Left ventricle myocardium inferior (tissue), 1 donor: ENCODE data around the gene ACTL7B. TPM values are rescaled to one million over a fixed set of nuclear protein-coding genes. Genes with fewer than 3 reads are reported as not detected.

Source experiments
- DNase-seq: peaks from one replicate; pipeline ENCODE4 v3.0.0-alpha.2; 2020
- H3K27ac ChIP-seq: fragments of 200-600 bp; replicated peaks from 2 replicates; pipeline ENCODE4 v1.8.0; 2021
- H3K27me3 ChIP-seq: fragments of 200-600 bp; 2 replicates; pipeline ENCODE4 v1.8.0; 2021; ENCODE audit warnings: low read depth
- H3K36me3 ChIP-seq: fragments of 200-600 bp; 2 replicates; pipeline ENCODE4 v1.8.0; 2021
- H3K4me1 ChIP-seq: fragments of 200-600 bp; 2 replicates; pipeline ENCODE4 v1.8.0; 2021
- H3K4me3 ChIP-seq: fragments of 200-600 bp; 2 replicates; pipeline ENCODE4 v1.8.0; 2021; ENCODE audit warnings: mild to moderate bottlenecking, moderate library complexity
- H3K9me3 ChIP-seq: fragments of 200-600 bp; replicated peaks from 2 replicates; pipeline ENCODE4 v1.8.0; 2021
- CTCF ChIP-seq: fragments of 200-600 bp; IDR thresholded peaks from 2 replicates; pipeline ENCODE4 v1.8.0; 2021; ENCODE audit warnings: antibody characterized with exemption, mild to moderate bottlenecking, borderline replicate concordance
- intact Hi-C: fragments of 100-400 bp; cut with micrococcal nuclease; formaldehyde crosslinking; loops from one replicate; pipeline ENCODE4 v1.11.0; 2022
- total RNA-seq: library from RNA; stranded (reverse); fragmentation: NEBNext Ultra II Directional; extraction: Animal tissue kit (Norgen Biotek cat#: 25700); gene quantifications from one replicate; pipeline ENCODE4 v1.2.1, GENCODE V29; 2021
- donor health status: DM: no; HTN: yes; CAD: no; lungs with severe emphysema.

Gene ACTL7B
- total RNA-seq, 1 donor from 2014 or later: not detected

DNA sequence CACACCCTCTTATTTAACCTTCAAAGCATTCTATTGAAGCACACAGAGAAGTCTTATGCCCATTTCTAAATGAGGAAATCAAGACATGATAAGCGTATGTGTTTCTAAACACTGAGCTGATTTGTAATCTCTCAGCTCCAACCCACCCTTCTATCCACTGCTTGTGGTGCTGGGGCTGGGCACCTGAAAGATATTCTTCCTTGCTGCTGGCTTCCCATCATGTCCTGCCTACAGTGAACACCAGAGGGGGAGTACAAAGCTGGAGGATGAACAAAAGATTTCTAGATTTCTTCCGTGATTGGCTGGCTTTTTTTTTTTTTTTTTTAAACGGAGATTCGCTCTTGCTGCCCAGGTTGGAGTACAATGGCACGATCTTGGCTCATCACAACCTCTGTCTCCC lies 20.6 kb upstream of the ACTL7B start:
- intact Hi-C loops: no loop called here
- H3K4me3 ChIP-seq: no peak overlapping the region
- H3K4me1 ChIP-seq: no peaks in the 10 kb centered on the region
- H3K27ac ChIP-seq: no peak overlapping the region
- H3K36me3 ChIP-seq: peaks cover 96% of the 10 kb centered on the region
- no peaks in the 10 kb centered on the region for H3K9me3 ChIP-seq
- H3K27me3 ChIP-seq: no peaks in the 10 kb centered on the region
- no peak for DNase-seq
- TF ChIP-seq CTCF: no peak

GRCh38 chr9:108874058-108874788 lies 18.4 kb upstream of the ACTL7B start:
- Histone ChIP-seq H3K27me3 (no peaks in the 10 kb centered on the region), H3K9me3 (no peaks in the 10 kb centered on the region), H3K36me3 (peaks cover 97% of the 10 kb centered on the region), H3K4me1 (no peaks in the 10 kb centered on the region), H3K27ac (no peak overlapping the region), H3K4me3 (no peak overlapping the region)
- no peak for TF ChIP-seq CTCF
- intact Hi-C loops: no loop called here
- no peak for DNase-seq

DNA sequence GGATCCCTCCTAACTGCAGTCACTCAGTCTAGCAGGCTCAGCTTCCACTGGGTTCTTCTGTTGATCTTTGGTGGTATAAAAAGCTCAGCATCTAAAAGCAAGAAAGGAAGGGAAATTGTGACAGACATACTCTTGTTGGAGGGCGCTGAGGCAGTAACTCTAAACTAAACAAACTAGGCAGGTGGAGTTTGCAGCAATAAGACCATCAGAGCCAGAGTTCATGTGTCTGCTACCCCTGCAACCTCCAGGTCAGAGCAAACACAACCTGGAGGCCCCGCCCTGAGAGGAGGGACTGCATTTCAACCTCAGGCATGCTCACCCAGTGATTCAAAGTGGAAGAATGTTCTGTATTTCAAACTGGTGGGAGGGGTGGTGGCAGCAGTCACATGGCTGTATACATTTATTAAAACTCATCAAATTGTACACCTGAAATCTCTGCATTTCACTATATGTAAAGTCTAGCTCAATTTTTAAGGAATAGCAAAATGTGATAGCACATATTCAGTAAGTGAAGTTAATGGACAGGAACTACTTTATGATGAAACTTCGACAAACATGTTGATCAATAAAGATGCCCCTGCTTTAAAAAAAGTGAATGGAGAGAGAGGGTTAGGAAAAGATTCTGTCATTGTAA lies 13.4 kb upstream of the ACTL7B start:
- Histone ChIP-seq H3K9me3 (no peaks in the 10 kb centered on the region), H3K4me1 (peaks cover 15% of the 10 kb centered on the region), H3K4me3 (no peak overlapping the region), H3K36me3 (peaks cover 62% of the 10 kb centered on the region), H3K27me3 (no peaks in the 10 kb centered on the region), H3K27ac (no peak overlapping the region)
- no peak for DNase-seq
- no peak for TF ChIP-seq CTCF
- intact Hi-C loops: no loop called here

GRCh38 chr9:108867829-108868228 lies 12.0 kb upstream of the ACTL7B start:
- Histone ChIP-seq H3K36me3 (peaks cover 49% of the 10 kb centered on the region), H3K27me3 (no peaks in the 10 kb centered on the region), H3K4me3 (no peak overlapping the region), H3K27ac (no peak overlapping the region), H3K4me1 (peaks cover 15% of the 10 kb centered on the region), H3K9me3 (no peaks in the 10 kb centered on the region)
- intact Hi-C loops: no loop called here
- no peak for TF ChIP-seq CTCF
- DNase-seq: no peak

DNA sequence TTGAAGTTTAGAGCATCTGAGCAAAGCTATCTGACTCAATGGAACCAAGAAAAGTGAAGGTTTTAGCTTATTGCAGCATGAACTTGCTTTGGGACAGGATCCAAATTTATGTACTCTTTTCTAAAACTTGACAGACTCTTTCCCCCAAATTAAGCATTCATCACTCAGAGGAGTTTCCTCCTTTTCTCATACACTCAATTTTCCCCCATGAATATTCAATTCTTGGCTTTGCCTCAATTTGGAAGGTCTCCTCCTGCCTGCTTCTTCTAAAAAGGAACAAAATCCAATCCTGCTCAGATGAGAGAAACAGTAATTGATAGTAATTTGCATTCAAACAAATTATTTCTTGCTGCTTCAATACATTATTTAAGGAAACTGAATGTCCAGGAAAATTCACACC lies 11.3 kb upstream of the ACTL7B start:
- no peaks in the 10 kb centered on the region for H3K27me3 ChIP-seq
- H3K27ac ChIP-seq: no peak overlapping the region
- no peak for TF ChIP-seq CTCF
- no peaks in the 10 kb centered on the region for H3K9me3 ChIP-seq
- no peak overlapping the region for H3K4me3 ChIP-seq
- H3K4me1 ChIP-seq: peaks cover 15% of the 10 kb centered on the region
- H3K36me3 ChIP-seq: peaks cover 44% of the 10 kb centered on the region
- DNase-seq: no peak
- intact Hi-C loops: no loop called here
